Endothelial cell of umbilical vein (primary cell): ENCODE measurements around the gene ATP10A. TPM values are rescaled to one million over a fixed set of nuclear protein-coding genes. Genes with fewer than 3 reads are reported as not detected.
"Not testable (repeated sequence)": the region's sequence is repeated elsewhere in the genome, so short reads cannot be mapped to it uniquely, and the experiment has no call there.

Experiments
- BruUV-seq: library from RNA; stranded (reverse); fragments of 400-500 nt; replicated peaks from 2 replicates; lab custom pipeline; 2021; lab: Mats Ljungman, UMichigan
- CTCF ChIA-PET: fragments of 300-600, 350-600 bp; sonication (Branson Sonifier 250); formaldehyde crosslinking; loops from one replicate; lab custom pipeline; 2021; ENCODE audit warnings: antibody characterized with exemption, inconsistent platforms; lab: Charles Lee
- POLR2A ChIA-PET: fragments of 300-600, 350-600 bp; sonication (Branson Sonifier 250); formaldehyde crosslinking; loops from one replicate; lab custom pipeline; 2021; ENCODE audit warnings: antibody characterized with exemption, inconsistent platforms; lab: Charles Lee
- DNase-seq: peaks from one replicate; pipeline ENCODE4 v3.0.0-alpha.2; 2011; ENCODE audit warnings: low read depth, low spot score
- FAIRE-seq: peaks from 2 replicates; lab custom pipeline; 2011; peaks lifted over from hg19 to GRCh38; lab: Jason Lieb, UNC
- H2AFZ ChIP-seq: 2 replicates; pipeline ENCODE4 v1.6.0; 2012; ENCODE audit warnings: low read depth, low read length, control low read depth, inconsistent platforms
- H3K27ac ChIP-seq: 2 replicates; pipeline ENCODE4 v1.5.1; 2011; ENCODE audit warnings: low read depth, mild to moderate bottlenecking, control low read depth, low read length, moderate library complexity; ENCODE audit not compliant: insufficient read depth
- H3K27me3 ChIP-seq, 2 experiments: 2 replicates each; pipeline versions ENCODE4 v1.6.0 to v1.6.1; 2011; ENCODE audit warnings: low read length in 2 of 2, mixed read lengths in 1 of 2; ENCODE audit not compliant: control insufficient read depth in 2 of 2, insufficient read depth in 2 of 2
- H3K36me3 ChIP-seq, 2 experiments: 2 replicates in 1 of 2; 3 replicates in 1 of 2; pipeline ENCODE4 v1.5.1; 2011; ENCODE audit warnings: low read length in 2 of 2, mild to moderate bottlenecking in 1 of 2, moderate library complexity in 1 of 2; ENCODE audit not compliant: control insufficient read depth in 2 of 2, insufficient read depth in 2 of 2; ENCODE audit errors: extremely low read depth in 1 of 2
- H3K4me1 ChIP-seq: 3 replicates; pipeline ENCODE4 v1.5.1; 2011; ENCODE audit warnings: mild to moderate bottlenecking, low read length; ENCODE audit not compliant: control insufficient read depth, insufficient read depth; ENCODE audit errors: extremely low read depth
- H3K4me2 ChIP-seq: 2 replicates; pipeline ENCODE4 v1.6.1; 2011; ENCODE audit warnings: low read length, control low read depth, mixed read lengths; ENCODE audit not compliant: insufficient read depth
- H3K4me3 ChIP-seq, 3 experiments: fragments of 200-600 bp in 1 of 3; sonication (generic), shearing (Covaris generic) in 1 of 3; replicated peaks in 1 of 3; 2 replicates each; pipeline ENCODE4 v1.5.1; 2011 to 2016; ENCODE audit warnings: control low read depth in 3 of 3, low read length in 3 of 3, mild to moderate bottlenecking in 2 of 3, inconsistent platforms in 1 of 3, low read depth in 1 of 3, moderate library complexity in 1 of 3; ENCODE audit not compliant: insufficient read depth in 1 of 3
- H3K79me2 ChIP-seq: 2 replicates; pipeline ENCODE4 v1.6.0; 2012; ENCODE audit warnings: low read length, inconsistent platforms; ENCODE audit not compliant: control insufficient read depth, insufficient read depth
- H3K9ac ChIP-seq: replicated peaks from 2 replicates; pipeline ENCODE3; 2011; ENCODE audit warnings: low read length, control low read depth; ENCODE audit not compliant: insufficient read depth; ENCODE audit errors: extremely low read depth
- H3K9me1 ChIP-seq: replicated peaks from 3 replicates; pipeline ENCODE4 v1.6.0; 2011; ENCODE audit warnings: mild to moderate bottlenecking, low read length; ENCODE audit not compliant: control insufficient read depth, insufficient read depth; ENCODE audit errors: extremely low read depth
- H3K9me3 ChIP-seq: replicated peaks from 2 replicates; pipeline ENCODE4 v1.5.1; 2012; ENCODE audit warnings: low read length, inconsistent platforms; ENCODE audit not compliant: control insufficient read depth, insufficient read depth
- H4K20me1 ChIP-seq: replicated peaks from 2 replicates; pipeline ENCODE3; 2011; ENCODE audit warnings: mild to moderate bottlenecking, low read length; ENCODE audit not compliant: control insufficient read depth, insufficient read depth; ENCODE audit errors: extremely low read depth
- CTCF ChIP-seq, 2 donors: IDR thresholded peaks; 1 replicate in 1 of 2; 2 replicates in 1 of 2; pipeline ENCODE4 v1.5.1; 2011; ENCODE audit warnings: low read length in 2 of 2, mild to moderate bottlenecking in 2 of 2, moderate library complexity in 2 of 2, control low read depth in 1 of 2, inconsistent platforms in 1 of 2, low read depth in 1 of 2; ENCODE audit not compliant: insufficient read depth in 1 of 2; ENCODE audit errors: extremely low read depth in 1 of 2
- EZH2 ChIP-seq: IDR thresholded peaks from 2 replicates; pipeline ENCODE4 v1.6.1; 2012; ENCODE audit warnings: borderline replicate concordance, low read depth, mild to moderate bottlenecking, moderate library complexity, low read length, inconsistent platforms; ENCODE audit not compliant: severe bottlenecking
- FOS ChIP-seq: IDR thresholded peaks from 2 replicates; pipeline ENCODE4 v1.6.1; 2011; ENCODE audit warnings: mild to moderate bottlenecking, low read length, moderate library complexity, borderline replicate concordance; ENCODE audit not compliant: insufficient read depth
- GATA2 ChIP-seq: IDR thresholded peaks from 2 replicates; pipeline ENCODE4 v1.7.0; 2011; ENCODE audit warnings: low read depth, mild to moderate bottlenecking, moderate library complexity, mixed read lengths, low read length; ENCODE audit not compliant: insufficient read length, insufficient read depth
- JUN ChIP-seq: IDR thresholded peaks from 2 replicates; pipeline ENCODE4 v1.6.1; 2011; ENCODE audit warnings: borderline replicate concordance, low read depth; ENCODE audit not compliant: insufficient read length, insufficient read depth
- MYC ChIP-seq: IDR thresholded peaks from one replicate; pipeline ENCODE4 v1.6.1; 2011; ENCODE audit warnings: mild to moderate bottlenecking, low read depth, low read length
- POLR2A ChIP-seq: IDR thresholded peaks from 2 replicates; pipeline ENCODE4 v1.6.1; 2012; ENCODE audit warnings: low read depth, mild to moderate bottlenecking, control low read depth, low read length
- POLR2AphosphoS5 ChIP-seq: IDR thresholded peaks from 2 replicates; pipeline ENCODE4 v1.6.1; 2012; ENCODE audit warnings: low read depth, mild to moderate bottlenecking, control low read depth, low read length, moderate library complexity; ENCODE audit not compliant: insufficient read depth
- dilution Hi-C: fragments of 300-500 bp; cut with MboI; formaldehyde crosslinking; loops from one replicate; pipeline ENCODE4 v1.15.0; 2019; ENCODE audit warnings: low sequenced_read_pairs; ENCODE audit not compliant: extremely low pct_ligation_motif_present
- intact Hi-C: fragments of 100-400 bp; cut with micrococcal nuclease; formaldehyde crosslinking; loops from one replicate; pipeline ENCODE4 v1.10.0; 2022
- polyA plus RNA-seq, 4 experiments: library from polyadenylated mRNA; depleted of rRNA in 3 of 4; stranded (reverse) in 3 of 4; unstranded in 1 of 4; fragments of >200 nt; gene quantifications; 2 replicates each; pipeline versions ENCODE4 v1.2.1 to v1.2.3, GENCODE V29; 2011 to 2012; ENCODE audit warnings: missing spikeins in 1 of 4
- total RNA-seq: library from RNA; stranded (reverse); gene quantifications from 2 replicates; pipeline ENCODE4 v1.2.3, GENCODE V29; 2021
- TF ChIP-seq, protein P1 (sequence below): IDR thresholded peaks from 2 replicates; pipeline ENCODE4 v1.6.1; 2011; ENCODE audit not compliant: insufficient read depth, insufficient read length

The ATP10A gene
- total and polyA plus RNA-seq, 2 donors (not counting 3 experiments of a cell fraction or from before 2014, with no cell fraction given): not detected

DNA sequence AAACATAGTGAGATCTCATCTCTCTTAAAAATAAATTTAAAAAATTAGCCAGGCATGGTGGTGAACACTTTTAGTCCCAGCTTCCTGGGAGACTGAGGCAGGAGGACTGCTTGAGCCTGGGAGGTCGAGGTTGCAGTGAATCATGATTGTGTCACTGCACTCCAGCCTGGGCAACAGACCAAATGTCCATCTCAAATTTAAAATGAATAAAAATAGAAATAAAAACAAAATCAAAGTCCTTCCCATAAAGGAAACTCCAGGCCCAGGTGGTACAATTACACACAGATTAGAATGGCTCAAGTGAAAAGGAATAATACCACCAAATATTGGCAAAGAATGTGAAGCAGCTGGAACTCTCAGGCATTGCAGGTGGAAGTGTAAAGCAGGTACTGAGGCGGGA is 19.3 kb upstream of the ATP10A start:
- Histone ChIP-seq H3K36me3 (no peaks in the 10 kb centered on the region), H3K9me1 (no peaks in the 10 kb centered on the region), H3K9ac (no peak overlapping the region), H2AFZ (no peak overlapping the region), H4K20me1 (no peaks in the 10 kb centered on the region), H3K27ac (no peak overlapping the region), H3K4me2 (no peak overlapping the region), H3K27me3 (no peaks in the 10 kb centered on the region), H3K4me1 (no peaks in the 10 kb centered on the region), H3K4me3 (no peak overlapping the region), H3K79me2 (no peaks in the 10 kb centered on the region), H3K9me3 (peaks cover 3% of the 10 kb centered on the region)
- no TSS peak for BruUV-seq
- dilution Hi-C loops (no loop called here), intact Hi-C loops (no loop called here)
- ChIA-PET CTCF (no interaction called here), POLR2A (no interaction called here)
- no peak for TF ChIP-seq JUN
- TF ChIP-seq MYC: no peak
- no peak for TF ChIP-seq POLR2AphosphoS5
- no peak for TF ChIP-seq CTCF (IDR thresholded peaks at IDR 0.05; ENCODE audit: extremely low read depth in 1 of 2, insufficient read depth in 1 of 2, low read depth in 1 of 2, low read length in 2 of 2)
- TF ChIP-seq, protein P1, sequence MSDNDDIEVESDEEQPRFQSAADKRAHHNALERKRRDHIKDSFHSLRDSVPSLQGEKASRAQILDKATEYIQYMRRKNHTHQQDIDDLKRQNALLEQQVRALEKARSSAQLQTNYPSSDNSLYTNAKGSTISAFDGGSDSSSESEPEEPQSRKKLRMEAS: no peak
- TF ChIP-seq POLR2A: no peak
- no peak for TF ChIP-seq EZH2
- no peak for TF ChIP-seq GATA2
- no peak for TF ChIP-seq FOS
- FAIRE-seq: no peak
- DNase-seq: no peak

GRCh38 chr15:25880877-25881276 is 17.8 kb upstream of the ATP10A start:
- FAIRE-seq, DNase-seq: not testable (repeated sequence)

More at GRCh38 chr15:25880877-25881276, 17.8 kb upstream of the ATP10A start:
- H3K27me3 ChIP-seq, dilution Hi-C loops, POLR2A ChIA-PET, intact Hi-C loops, H3K9me3 ChIP-seq, H3K36me3 ChIP-seq, H3K4me1 ChIP-seq, H2AFZ ChIP-seq, H3K4me2 ChIP-seq, BruUV-seq, H3K4me3 ChIP-seq, H3K27ac ChIP-seq, H3K9ac ChIP-seq, H4K20me1 ChIP-seq, H3K79me2 ChIP-seq, H3K9me1 ChIP-seq: not testable (repeated sequence)
- CTCF ChIA-PET: interaction anchor here (0.6 kb wide), 1 partner anchor 137 kb away, joined by 3 read pairs; no protein-coding TSS in a partner anchor
